Left lung (tissue), 10 donors: ENCODE results near the gene ARF6. TPM values are rescaled to one million over a fixed set of nuclear protein-coding genes. Genes with fewer than 3 reads are reported as not detected.

Experiments used
- ATAC-seq: fragments of 200-7000 bp; cut with Tn5 transposase; one replicate; pipeline ENCODE4 v1.9.1; 2020; ENCODE audit warnings: moderate library complexity
- DNase-seq, 4 donors: peaks; one replicate each; pipeline ENCODE4 v3.0.0-alpha.2; 2013 to 2020
- H3K27ac ChIP-seq, 2 donors: fragments of 200-600 bp; sonication (generic) in 1 of 2; one replicate each; pipeline versions ENCODE4 v1.5.0 to v1.8.0; 2020 to 2021
- H3K27me3 ChIP-seq, 2 donors: fragments of 200-600 bp; sonication (generic) in 1 of 2; one replicate each; pipeline versions ENCODE4 v1.5.0 to v1.8.0; 2020 to 2021
- H3K36me3 ChIP-seq, 2 donors: fragments of 200-600 bp; sonication (generic) in 1 of 2; one replicate each; pipeline versions ENCODE4 v1.5.0 to v1.8.0; 2020 to 2021
- H3K4me1 ChIP-seq, 2 donors: fragments of 200-600 bp; one replicate each; pipeline ENCODE4 v1.8.0; 2021
- H3K4me3 ChIP-seq, 2 donors: fragments of 200-600 bp; sonication (generic) in 1 of 2; one replicate each; pipeline versions ENCODE4 v1.5.0 to v1.8.0; 2020 to 2021; ENCODE audit warnings: mild to moderate bottlenecking in 1 of 2
- H3K9me3 ChIP-seq, 2 donors: fragments of 200-600 bp; sonication (generic) in 1 of 2; one replicate each; pipeline versions ENCODE4 v1.5.0 to v1.8.0; 2020 to 2021
- intact Hi-C, 2 donors: fragments of 100-400 bp; cut with DNase I; formaldehyde crosslinking; loops; one replicate each; pipeline versions ENCODE4 v1.11.2 to v1.14.2; 2022
- polyA plus RNA-seq, 6 donors: library from polyadenylated mRNA; unstranded; fragments of 120-200 nt; gene quantifications; one replicate each; pipeline ENCODE4 v1.2.1, GENCODE V29; 2013; ENCODE audit not compliant: insufficient read length in 6 of 6
- total RNA-seq, 2 donors: library from RNA; stranded (reverse); fragmentation: NEBNext Ultra II Directional; extraction: Animal tissue kit (Norgen Biotek cat#: 25700); gene quantifications; one replicate each; pipeline ENCODE4 v1.2.1, GENCODE V29; 2021
- TF ChIP-seq, protein P1 (sequence below), 2 donors: fragments of 200-600 bp; sonication (generic) in 1 of 2; IDR thresholded peaks; one replicate each; pipeline versions ENCODE4 v1.5.0 to v1.8.0; 2021; ENCODE audit warnings: antibody characterized with exemption in 2 of 2
- donor health status: DM: no; HTN: yes; CAD: no.
- donor health status: DM: no; HTN: no; CAD: no.

ARF6 gene
- total and polyA plus RNA-seq, 8 donors, result 46.8 to 89.0 (median 54.7) TPM

DNA sequence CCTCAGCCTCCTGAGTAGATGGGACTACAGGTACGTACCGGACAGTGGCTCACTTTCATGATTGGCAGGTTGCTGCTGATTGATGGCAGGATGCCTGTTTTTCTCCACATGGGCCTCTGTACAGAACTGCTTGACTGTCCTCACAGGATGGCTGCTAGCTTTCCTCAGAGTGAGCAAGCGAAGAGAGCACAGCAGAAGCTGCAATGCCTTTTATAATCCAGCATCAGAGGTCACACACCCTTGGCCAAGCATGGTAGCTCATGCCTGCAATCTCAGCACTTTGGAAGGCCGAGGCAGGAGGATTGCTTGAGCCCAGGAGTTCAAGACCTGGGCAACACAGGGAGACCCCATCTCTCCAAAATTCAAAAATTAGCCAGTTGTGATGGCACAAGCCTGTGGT, 31.0 kb downstream of the ARF6 start:
- ATAC-seq, result no peak
- TF ChIP-seq, protein P1, sequence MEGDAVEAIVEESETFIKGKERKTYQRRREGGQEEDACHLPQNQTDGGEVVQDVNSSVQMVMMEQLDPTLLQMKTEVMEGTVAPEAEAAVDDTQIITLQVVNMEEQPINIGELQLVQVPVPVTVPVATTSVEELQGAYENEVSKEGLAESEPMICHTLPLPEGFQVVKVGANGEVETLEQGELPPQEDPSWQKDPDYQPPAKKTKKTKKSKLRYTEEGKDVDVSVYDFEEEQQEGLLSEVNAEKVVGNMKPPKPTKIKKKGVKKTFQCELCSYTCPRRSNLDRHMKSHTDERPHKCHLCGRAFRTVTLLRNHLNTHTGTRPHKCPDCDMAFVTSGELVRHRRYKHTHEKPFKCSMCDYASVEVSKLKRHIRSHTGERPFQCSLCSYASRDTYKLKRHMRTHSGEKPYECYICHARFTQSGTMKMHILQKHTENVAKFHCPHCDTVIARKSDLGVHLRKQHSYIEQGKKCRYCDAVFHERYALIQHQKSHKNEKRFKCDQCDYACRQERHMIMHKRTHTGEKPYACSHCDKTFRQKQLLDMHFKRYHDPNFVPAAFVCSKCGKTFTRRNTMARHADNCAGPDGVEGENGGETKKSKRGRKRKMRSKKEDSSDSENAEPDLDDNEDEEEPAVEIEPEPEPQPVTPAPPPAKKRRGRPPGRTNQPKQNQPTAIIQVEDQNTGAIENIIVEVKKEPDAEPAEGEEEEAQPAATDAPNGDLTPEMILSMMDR (IDR thresholded peaks at IDR 0.05), result no peak
- no peaks in the 10 kb centered on the region for H3K4me1 ChIP-seq

DNA sequence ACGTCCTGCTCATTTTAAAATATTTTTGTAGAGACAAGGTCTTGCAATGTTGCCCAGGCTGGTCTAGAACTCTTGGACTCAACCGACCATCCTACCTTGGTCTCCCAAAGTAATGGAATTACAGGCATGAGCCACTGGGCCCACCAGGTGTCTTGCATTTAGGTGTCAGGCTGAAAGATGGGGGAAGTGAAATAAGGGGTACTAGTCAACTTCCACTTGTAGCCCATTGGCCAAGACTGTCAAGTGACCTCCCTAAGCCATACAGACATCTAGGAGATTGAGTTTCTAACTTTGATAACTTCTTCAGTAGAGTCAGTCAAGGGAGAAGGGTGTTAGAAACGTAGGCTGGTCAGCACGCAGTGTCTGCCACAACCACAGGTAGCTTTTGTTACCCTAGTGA, 32.0 kb downstream of the ARF6 start:
- Histone ChIP-seq H3K4me1 (no peaks in the 10 kb centered on the region), H3K9me3 (no peaks in the 10 kb centered on the region), H3K4me3 (no peak overlapping the region), H3K27me3 (no peaks in the 10 kb centered on the region), H3K27ac (no peak overlapping the region), H3K36me3 (no peaks in the 10 kb centered on the region)
- DNase-seq, result no peak
- TF ChIP-seq, protein P1 (IDR thresholded peaks at IDR 0.05), result no peak
- no peak for ATAC-seq
- intact Hi-C loops, result no loop called here

More for the DNA sequence above, 31.0 kb downstream of the ARF6 start:
- Histone ChIP-seq H3K27ac (no peak overlapping the region), H3K36me3 (no peaks in the 10 kb centered on the region), H3K27me3 (no peaks in the 10 kb centered on the region), H3K9me3 (no peaks in the 10 kb centered on the region), H3K4me3 (no peak overlapping the region)
- no peak for DNase-seq
- intact Hi-C loops, result no loop called here

DNA sequence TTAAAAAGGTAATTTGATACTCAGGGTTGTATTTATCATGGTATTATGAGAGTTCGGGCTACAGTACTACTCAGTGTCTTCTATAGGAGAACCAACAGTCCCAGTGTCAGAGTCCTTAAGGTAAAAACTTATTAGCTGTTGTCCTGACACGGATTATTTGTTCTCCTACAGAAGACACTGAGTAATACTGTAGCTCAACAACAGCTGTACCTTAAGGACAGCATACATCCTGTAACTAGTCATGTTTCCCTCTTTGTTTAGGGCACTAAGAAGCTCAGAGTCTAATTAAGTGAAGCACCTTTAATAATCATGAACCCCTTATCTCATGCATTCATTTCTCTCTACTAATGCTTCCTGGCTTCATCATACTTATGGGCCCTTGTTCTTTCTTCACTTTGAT, 33.9 kb downstream of the ARF6 start:
- no peak for ATAC-seq
- intact Hi-C loops, result no loop called here
- TF ChIP-seq, protein P1 (IDR thresholded peaks at IDR 0.05), result no peak

DNA sequence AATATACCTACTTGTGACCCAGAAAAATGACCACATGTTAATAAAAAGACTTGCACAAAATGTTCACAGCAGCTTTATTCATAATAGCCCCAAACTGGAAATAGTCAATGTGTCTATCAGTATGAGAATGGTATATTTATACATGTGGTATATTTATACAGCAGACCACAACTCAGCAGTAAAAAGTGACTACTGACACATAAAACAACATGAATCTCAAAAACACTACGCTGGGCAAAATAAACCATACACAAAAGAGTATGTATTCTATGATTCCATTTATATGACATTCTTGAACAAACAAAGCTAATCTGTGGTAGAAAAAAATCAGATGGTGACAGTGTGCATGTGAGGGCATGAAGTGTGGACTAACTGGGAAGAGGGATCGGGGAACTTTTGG, 35.1 kb downstream of the ARF6 start:
- ATAC-seq, result no peak
- H3K27me3 ChIP-seq, result no peaks in the 10 kb centered on the region
- no peak overlapping the region for H3K27ac ChIP-seq
- DNase-seq, result no peak
- no peak overlapping the region for H3K4me3 ChIP-seq
- TF ChIP-seq, protein P1 (IDR thresholded peaks at IDR 0.05), result no peak
- H3K9me3 ChIP-seq, result no peaks in the 10 kb centered on the region
- H3K4me1 ChIP-seq, result no peaks in the 10 kb centered on the region
- H3K36me3 ChIP-seq, result no peaks in the 10 kb centered on the region
- intact Hi-C loops, result no loop called here

More for the DNA sequence above, 33.9 kb downstream of the ARF6 start:
- Histone ChIP-seq H3K4me3 (no peak overlapping the region), H3K4me1 (no peaks in the 10 kb centered on the region), H3K27ac (no peak overlapping the region), H3K27me3 (no peaks in the 10 kb centered on the region), H3K9me3 (no peaks in the 10 kb centered on the region), H3K36me3 (no peaks in the 10 kb centered on the region)
- no peak for DNase-seq

DNA sequence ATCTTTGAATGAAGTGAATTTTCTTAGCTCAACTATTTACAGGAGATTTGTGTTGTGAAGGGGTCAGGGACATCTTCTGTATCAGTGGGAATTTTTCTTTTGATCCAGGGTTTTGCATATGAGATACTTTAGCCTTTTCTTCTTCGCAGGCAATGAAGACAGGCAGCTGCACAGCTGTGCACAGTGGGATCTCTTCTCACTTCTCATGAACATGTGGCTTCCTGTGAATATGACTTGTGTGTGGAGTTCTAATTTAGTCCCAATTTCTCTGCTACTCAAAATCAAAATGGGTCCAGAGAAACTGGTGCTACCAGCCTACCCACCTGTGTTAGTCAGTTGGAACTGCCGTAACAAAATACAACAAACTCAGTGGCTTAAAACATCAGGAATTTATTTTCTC, 37.8 kb downstream of the ARF6 start:
- intact Hi-C loops, result no loop called here
- DNase-seq (no peak), ATAC-seq (no peak)
- H3K4me1 ChIP-seq, result peaks cover 5 to 7% of the 10 kb centered on the region in 2 donors
- no peaks in the 10 kb centered on the region for H3K27me3 ChIP-seq
- H3K9me3 ChIP-seq, result no peaks in the 10 kb centered on the region
- no peaks in the 10 kb centered on the region for H3K36me3 ChIP-seq
- H3K4me3 ChIP-seq, result no peak overlapping the region
- TF ChIP-seq, protein P1 (IDR thresholded peaks at IDR 0.05), result no peak
- H3K27ac ChIP-seq, result no peak overlapping the region
